Measurements from ENCODE around the gene SLC66A3. TPM values are rescaled to one million over a fixed set of nuclear protein-coding genes. Genes with fewer than 3 reads are reported as not detected.

Gene SLC66A3
- total RNA-seq, 4 donors from 2014 or later: 30.3 to 101 (median 39.7) TPM

GRCh38 chr2:11157731-11158130 is 2.5 kb downstream of the SLC66A3 start:
- Histone ChIP-seq H3K27me3 (no peaks in the 10 kb centered on the region), H3K9me3 (no peaks in the 10 kb centered on the region), H3K36me3 (peaks cover 3% of the 10 kb centered on the region), H3K4me3 (no peak overlapping the region), H3K27ac (no peak overlapping the region), H3K4me1 (peaks cover 35% of the 10 kb centered on the region)
- peak in 1 of 2 donors; percentile 61 for DNase-seq (ENCODE audit: low spot score in 2 of 2)
- TF ChIP-seq POLR2A (IDR thresholded peaks at IDR 0.05) (no peak), POLR2AphosphoS5 (IDR thresholded peaks at IDR 0.05) (no peak), EP300 (IDR thresholded peaks at IDR 0.05) (no peak), CTCF (IDR thresholded peaks at IDR 0.05) (no peak)
- WGBS: 90% methylated on average over 4 of the region's 4 CpGs

- no peaks in the 10 kb centered on the region for H3K27me3 ChIP-seq
- H3K9me3 ChIP-seq: no peaks in the 10 kb centered on the region
- WGBS: 90% methylated on average over 6 of the region's 14 CpGs
- TF ChIP-seq POLR2AphosphoS5 (IDR thresholded peaks at IDR 0.05) (no peak), CTCF (IDR thresholded peaks at IDR 0.05) (no peak), POLR2A (IDR thresholded peaks at IDR 0.05) (no peak), EP300 (IDR thresholded peaks at IDR 0.05) (no peak)
- peaks cover 3% of the 10 kb centered on the region for H3K36me3 ChIP-seq
- peak in 1 of 2 donors; percentile 47 for DNase-seq (ENCODE audit: low spot score in 2 of 2)
- no peak overlapping the region for H3K27ac ChIP-seq
- H3K4me1 ChIP-seq: peaks cover 34% of the 10 kb centered on the region
- no peak overlapping the region for H3K4me3 ChIP-seq
These were observed 3.8 kb downstream of the SLC66A3 start for GRCh38 chr2:11158916-11159573.

- TF ChIP-seq POLR2AphosphoS5 (IDR thresholded peaks at IDR 0.05) (no peak), EP300 (IDR thresholded peaks at IDR 0.05) (no peak), CTCF (IDR thresholded peaks at IDR 0.05) (no peak), POLR2A (IDR thresholded peaks at IDR 0.05) (no peak)
- peak in 1 of 2 donors; percentile 50 for DNase-seq (ENCODE audit: low spot score in 2 of 2)
- Histone ChIP-seq H3K4me3 (no peak overlapping the region), H3K9me3 (no peaks in the 10 kb centered on the region), H3K27me3 (no peaks in the 10 kb centered on the region), H3K36me3 (peaks cover 3% of the 10 kb centered on the region), H3K4me1 (peaks cover 28% of the 10 kb centered on the region), H3K27ac (no peak overlapping the region)
- 97% methylated on average over 13 of the region's 14 CpGs for WGBS
These were observed 4.4 kb downstream of the SLC66A3 start for GRCh38 chr2:11159574-11160170.

GRCh38 chr2:11160256-11160655 is 5.0 kb downstream of the SLC66A3 start:
- H3K4me3 ChIP-seq: no peak overlapping the region
- H3K27me3 ChIP-seq: no peaks in the 10 kb centered on the region
- TF ChIP-seq POLR2A (IDR thresholded peaks at IDR 0.05) (no peak), POLR2AphosphoS5 (IDR thresholded peaks at IDR 0.05) (no peak), EP300 (IDR thresholded peaks at IDR 0.05) (no peak)
- H3K9me3 ChIP-seq: no peaks in the 10 kb centered on the region
- H3K27ac ChIP-seq: no peak overlapping the region
- peaks cover 3% of the 10 kb centered on the region for H3K36me3 ChIP-seq
- H3K4me1 ChIP-seq: peaks cover 25% of the 10 kb centered on the region
- WGBS: 96% methylated on average over 13 of the region's 13 CpGs
- peak in 1 of 2 donors; percentile 31 for DNase-seq (ENCODE audit: low spot score in 2 of 2)

- 86% methylated on average over 15 of the region's 15 CpGs for WGBS
- Histone ChIP-seq H3K4me1 (peaks cover 22% of the 10 kb centered on the region), H3K27me3 (no peaks in the 10 kb centered on the region), H3K36me3 (peaks cover 3% of the 10 kb centered on the region), H3K27ac (no peak overlapping the region), H3K9me3 (no peaks in the 10 kb centered on the region), H3K4me3 (no peak overlapping the region)
- TF ChIP-seq CTCF (IDR thresholded peaks at IDR 0.05) (no peak), EP300 (IDR thresholded peaks at IDR 0.05) (no peak), POLR2AphosphoS5 (IDR thresholded peaks at IDR 0.05) (no peak), POLR2A (IDR thresholded peaks at IDR 0.05) (no peak)
- DNase-seq (ENCODE audit: low spot score in 2 of 2): peak in 1 of 2 donors; percentile 56
These were observed 5.6 kb downstream of the SLC66A3 start for GRCh38 chr2:11160731-11161455.
